Thyroid gland (tissue), 4 donors: Measurements from ENCODE around the gene RUNDC1.

ENCODE experiments used
- POLR2A ChIP-seq, 2 donors: fragments of 450-650 bp; IDR thresholded peaks; one replicate each; pipeline ENCODE4 v1.6.1; 2017; ENCODE audit warnings: antibody characterized with exemption in 2 of 2, mild to moderate bottlenecking in 2 of 2, moderate library complexity in 1 of 2
- TF ChIP-seq, protein P1 (sequence below), 6 experiments: fragments of 200-600 bp in 3 of 6; fragments of 450-650 bp in 3 of 6; sonication (generic) in 3 of 6; IDR thresholded peaks; one replicate each; pipeline ENCODE4 v1.5.1; 2016 to 2019; ENCODE audit warnings: antibody characterized with exemption in 6 of 6, mild to moderate bottlenecking in 2 of 6, inconsistent platforms in 1 of 6, moderate library complexity in 1 of 6

DNA sequence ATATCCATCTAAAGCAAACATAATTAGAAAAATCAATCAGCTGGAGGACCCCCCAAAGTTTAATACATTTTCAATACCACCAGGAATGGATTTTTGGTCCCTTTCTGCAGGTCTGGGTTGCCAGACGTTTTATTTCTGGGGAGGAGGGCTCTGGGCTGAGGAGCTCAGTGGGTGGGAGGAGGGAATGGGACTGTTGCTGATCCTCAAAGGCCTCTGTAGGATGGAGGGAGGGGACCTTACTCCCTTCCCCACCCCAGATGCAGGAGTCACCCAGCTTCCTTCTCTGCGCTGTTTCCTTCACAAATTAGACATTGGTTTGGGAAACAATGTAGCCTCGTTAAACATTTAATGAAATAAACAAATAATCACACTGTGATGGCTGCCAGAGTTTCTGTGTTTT, 51.3 kb downstream of the RUNDC1 start:
- TF ChIP-seq, protein P1, sequence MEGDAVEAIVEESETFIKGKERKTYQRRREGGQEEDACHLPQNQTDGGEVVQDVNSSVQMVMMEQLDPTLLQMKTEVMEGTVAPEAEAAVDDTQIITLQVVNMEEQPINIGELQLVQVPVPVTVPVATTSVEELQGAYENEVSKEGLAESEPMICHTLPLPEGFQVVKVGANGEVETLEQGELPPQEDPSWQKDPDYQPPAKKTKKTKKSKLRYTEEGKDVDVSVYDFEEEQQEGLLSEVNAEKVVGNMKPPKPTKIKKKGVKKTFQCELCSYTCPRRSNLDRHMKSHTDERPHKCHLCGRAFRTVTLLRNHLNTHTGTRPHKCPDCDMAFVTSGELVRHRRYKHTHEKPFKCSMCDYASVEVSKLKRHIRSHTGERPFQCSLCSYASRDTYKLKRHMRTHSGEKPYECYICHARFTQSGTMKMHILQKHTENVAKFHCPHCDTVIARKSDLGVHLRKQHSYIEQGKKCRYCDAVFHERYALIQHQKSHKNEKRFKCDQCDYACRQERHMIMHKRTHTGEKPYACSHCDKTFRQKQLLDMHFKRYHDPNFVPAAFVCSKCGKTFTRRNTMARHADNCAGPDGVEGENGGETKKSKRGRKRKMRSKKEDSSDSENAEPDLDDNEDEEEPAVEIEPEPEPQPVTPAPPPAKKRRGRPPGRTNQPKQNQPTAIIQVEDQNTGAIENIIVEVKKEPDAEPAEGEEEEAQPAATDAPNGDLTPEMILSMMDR (IDR thresholded peaks at IDR 0.05) = no peak
- TF ChIP-seq POLR2A (IDR thresholded peaks at IDR 0.05) = no peak
